Stimulated activated naive CD8-positive, alpha-beta T cell treated with anti-CD3 and anti-CD28 coated beads, Interleukin-15, Interleukin-2, amounts not matched to agents 100 ng/mL and 50 ng/mL, for 24 hours (primary cell): ENCODE data around the gene CSTF3.
"Not testable (repeated sequence)": the region's sequence is repeated elsewhere in the genome, so short reads cannot be mapped to it uniquely, and the experiment has no call there.

Experiments
- H3K27ac Mint-ChIP-seq: one replicate; pipeline ENCODE4 v1.8.0; 2021; ENCODE audit warnings: mild to moderate bottlenecking, mixed read lengths
- H3K27me3 Mint-ChIP-seq: one replicate; pipeline ENCODE4 v1.8.0; 2021; ENCODE audit warnings: mixed read lengths
- H3K36me3 Mint-ChIP-seq: one replicate; pipeline ENCODE4 v1.8.0; 2021; ENCODE audit warnings: low read depth, mixed read lengths
- H3K4me1 Mint-ChIP-seq: one replicate; pipeline ENCODE4 v1.8.0; 2021; ENCODE audit warnings: low read depth, mixed read lengths
- H3K4me3 Mint-ChIP-seq: one replicate; pipeline ENCODE4 v1.8.0; 2021; ENCODE audit warnings: mild to moderate bottlenecking, mixed read lengths
- H3K9me3 Mint-ChIP-seq: one replicate; pipeline ENCODE4 v1.8.0; 2021; ENCODE audit warnings: mixed read lengths

Gene CSTF3

GRCh38 chr11:33176760-33177159, 15.5 kb upstream of the CSTF3 start:
- H3K4me3 Mint-ChIP-seq, H3K27ac Mint-ChIP-seq, H3K27me3 Mint-ChIP-seq, H3K9me3 Mint-ChIP-seq, H3K36me3 Mint-ChIP-seq: not testable (repeated sequence)
- peaks cover 12% of the 10 kb centered on the region for H3K4me1 Mint-ChIP-seq

GRCh38 chr11:33172996-33173395, 11.7 kb upstream of the CSTF3 start:
- H3K36me3 Mint-ChIP-seq, result no peaks in the 10 kb centered on the region
- H3K9me3 Mint-ChIP-seq, result no peaks in the 10 kb centered on the region
- H3K4me1 Mint-ChIP-seq, result no peaks in the 10 kb centered on the region
- no peak overlapping the region for H3K27ac Mint-ChIP-seq
- H3K27me3 Mint-ChIP-seq, result no peaks in the 10 kb centered on the region
- H3K4me3 Mint-ChIP-seq, result no peak overlapping the region

- Mint-ChIP-seq H3K9me3 (no peaks in the 10 kb centered on the region), H3K27me3 (no peaks in the 10 kb centered on the region), H3K27ac (no peak overlapping the region), H3K4me1 (no peaks in the 10 kb centered on the region), H3K36me3 (no peaks in the 10 kb centered on the region), H3K4me3 (no peak overlapping the region)
These were observed 11.1 kb upstream of the CSTF3 start for GRCh38 chr11:33172345-33172744.

GRCh38 chr11:33171251-33171650, 10.0 kb upstream of the CSTF3 start:
- no peaks in the 10 kb centered on the region for H3K4me1 Mint-ChIP-seq
- no peak overlapping the region for H3K27ac Mint-ChIP-seq
- H3K9me3 Mint-ChIP-seq, result no peaks in the 10 kb centered on the region
- H3K4me3 Mint-ChIP-seq, result no peak overlapping the region
- H3K27me3 Mint-ChIP-seq, result no peaks in the 10 kb centered on the region
- no peaks in the 10 kb centered on the region for H3K36me3 Mint-ChIP-seq

- H3K27ac Mint-ChIP-seq, result no peak overlapping the region
- H3K4me1 Mint-ChIP-seq, result no peaks in the 10 kb centered on the region
- H3K9me3 Mint-ChIP-seq, result no peaks in the 10 kb centered on the region
- no peaks in the 10 kb centered on the region for H3K27me3 Mint-ChIP-seq
- H3K4me3 Mint-ChIP-seq, result no peak overlapping the region
- no peaks in the 10 kb centered on the region for H3K36me3 Mint-ChIP-seq
These were observed 7.5 kb upstream of the CSTF3 start for GRCh38 chr11:33168709-33169200.

- Mint-ChIP-seq H3K27ac (no peak overlapping the region), H3K4me3 (peak overlapping the region; percentile 66)
These were observed 1.6 kb upstream of the CSTF3 start for GRCh38 chr11:33162831-33163230.

GRCh38 chr11:33160587-33160986, 693 bp downstream of the CSTF3 start:
- Mint-ChIP-seq H3K36me3 (peaks cover 49% of the 10 kb centered on the region), H3K9me3 (no peaks in the 10 kb centered on the region), H3K27me3 (no peaks in the 10 kb centered on the region), H3K27ac (peak overlapping the region; percentile 98), H3K4me1 (peaks cover 58% of the 10 kb centered on the region), H3K4me3 (peak overlapping the region; percentile 98)

More at GRCh38 chr11:33162831-33163230, 1.6 kb upstream of the CSTF3 start:
- Mint-ChIP-seq H3K36me3 (peaks cover 31% of the 10 kb centered on the region), H3K9me3 (no peaks in the 10 kb centered on the region), H3K4me1 (peaks cover 36% of the 10 kb centered on the region), H3K27me3 (no peaks in the 10 kb centered on the region)

GRCh38 chr11:33160136-33160535, 1.1 kb downstream of the CSTF3 start:
- Mint-ChIP-seq H3K4me1 (peaks cover 61% of the 10 kb centered on the region), H3K9me3 (no peaks in the 10 kb centered on the region), H3K27ac (peak overlapping the region; percentile 98), H3K4me3 (peak overlapping the region; percentile 98), H3K36me3 (peaks cover 52% of the 10 kb centered on the region), H3K27me3 (no peaks in the 10 kb centered on the region)

GRCh38 chr11:33159378-33159867, 1.9 kb downstream of the CSTF3 start:
- peaks cover 66% of the 10 kb centered on the region for H3K4me1 Mint-ChIP-seq

GRCh38 chr11:33158596-33159275, 2.5 kb downstream of the CSTF3 start:
- Mint-ChIP-seq H3K27me3 (no peaks in the 10 kb centered on the region), H3K36me3 (peaks cover 63% of the 10 kb centered on the region), H3K27ac (no peak overlapping the region), H3K9me3 (no peaks in the 10 kb centered on the region), H3K4me1 (peaks cover 71% of the 10 kb centered on the region), H3K4me3 (peak overlapping the region; percentile 69)

More at GRCh38 chr11:33159378-33159867, 1.9 kb downstream of the CSTF3 start:
- H3K36me3 Mint-ChIP-seq, result peaks cover 58% of the 10 kb centered on the region
- H3K9me3 Mint-ChIP-seq, H3K27me3 Mint-ChIP-seq: not testable (repeated sequence)
- peak overlapping the region; percentile 98 for H3K27ac Mint-ChIP-seq
- peak overlapping the region; percentile 98 for H3K4me3 Mint-ChIP-seq

- Mint-ChIP-seq H3K27ac (no peak overlapping the region), H3K4me1 (peaks cover 74% of the 10 kb centered on the region), H3K27me3 (no peaks in the 10 kb centered on the region), H3K36me3 (peaks cover 71% of the 10 kb centered on the region), H3K4me3 (peak overlapping the region; percentile 69), H3K9me3 (no peaks in the 10 kb centered on the region)
These were observed 3.9 kb downstream of the CSTF3 start for GRCh38 chr11:33157103-33158027.

- H3K27me3 Mint-ChIP-seq, result no peaks in the 10 kb centered on the region
- H3K4me1 Mint-ChIP-seq, result peaks cover 41% of the 10 kb centered on the region
- no peak overlapping the region for H3K4me3 Mint-ChIP-seq
- H3K9me3 Mint-ChIP-seq, result no peaks in the 10 kb centered on the region
- H3K36me3 Mint-ChIP-seq, result peaks cover 56% of the 10 kb centered on the region
- no peak overlapping the region for H3K27ac Mint-ChIP-seq
These were observed 9.9 kb downstream of the CSTF3 start for GRCh38 chr11:33151399-33151798.

- H3K27me3 Mint-ChIP-seq, result no peaks in the 10 kb centered on the region
- H3K36me3 Mint-ChIP-seq, result peaks cover 40% of the 10 kb centered on the region
- H3K4me3 Mint-ChIP-seq, result no peak overlapping the region
- peaks cover 13% of the 10 kb centered on the region for H3K4me1 Mint-ChIP-seq
- H3K27ac Mint-ChIP-seq, result no peak overlapping the region
- no peaks in the 10 kb centered on the region for H3K9me3 Mint-ChIP-seq
These were observed 13.7 kb downstream of the CSTF3 start for GRCh38 chr11:33147559-33147958.

GRCh38 chr11:33135768-33136443, 25.4 kb downstream of the CSTF3 start:
- Mint-ChIP-seq H3K9me3 (no peaks in the 10 kb centered on the region), H3K4me3 (no peak overlapping the region), H3K27me3 (no peaks in the 10 kb centered on the region), H3K36me3 (peaks cover 53% of the 10 kb centered on the region), H3K4me1 (no peaks in the 10 kb centered on the region), H3K27ac (no peak overlapping the region)
